OCI-M1 (cell line): Measurements from ENCODE around the gene OBP2A.
"Not testable (repeated sequence)": the region's sequence is repeated elsewhere in the genome, so short reads cannot be mapped to it uniquely, and the experiment has no call there.

Source experiments
- DNase-seq: peaks from one replicate; lab custom pipeline; 2025; lab: John Stamatoyannopoulos, UW

The OBP2A gene, protein sequence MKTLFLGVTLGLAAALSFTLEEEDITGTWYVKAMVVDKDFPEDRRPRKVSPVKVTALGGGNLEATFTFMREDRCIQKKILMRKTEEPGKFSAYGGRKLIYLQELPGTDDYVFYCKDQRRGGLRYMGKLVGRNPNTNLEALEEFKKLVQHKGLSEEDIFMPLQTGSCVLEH

DNA sequence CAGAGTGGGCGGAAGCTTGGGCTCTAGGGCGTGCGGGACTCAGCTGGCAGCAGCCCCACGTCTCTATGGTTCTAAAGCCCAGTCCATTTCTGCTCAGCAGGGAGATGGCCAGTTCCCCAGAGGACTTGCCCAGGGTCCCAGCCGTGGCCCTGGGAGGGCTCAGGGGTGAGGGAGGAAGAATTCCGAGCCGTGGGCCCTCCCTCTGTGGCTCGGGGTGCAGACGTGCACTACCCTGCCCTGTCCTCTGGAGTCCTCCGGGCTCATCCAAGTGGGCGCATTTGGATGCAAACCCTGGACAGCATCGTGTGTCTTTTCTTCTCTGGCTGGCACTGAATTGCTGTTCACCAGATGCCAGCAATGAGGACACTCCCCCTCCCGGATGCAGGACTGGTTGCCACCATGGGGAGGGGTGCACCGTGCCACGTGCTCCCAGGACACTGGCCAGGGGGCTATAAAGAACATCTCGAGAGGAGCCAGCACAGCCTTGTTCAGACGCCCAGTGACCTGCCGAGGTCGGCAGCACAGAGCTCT, at the start of gene OBP2A:
OBP2A (plus strand) TSS at position 481 of the 531 bp plus-strand sequence. CDS start 55 bp downstream, outside the sequence.
- DNase-seq, result not testable (repeated sequence)

DNA sequence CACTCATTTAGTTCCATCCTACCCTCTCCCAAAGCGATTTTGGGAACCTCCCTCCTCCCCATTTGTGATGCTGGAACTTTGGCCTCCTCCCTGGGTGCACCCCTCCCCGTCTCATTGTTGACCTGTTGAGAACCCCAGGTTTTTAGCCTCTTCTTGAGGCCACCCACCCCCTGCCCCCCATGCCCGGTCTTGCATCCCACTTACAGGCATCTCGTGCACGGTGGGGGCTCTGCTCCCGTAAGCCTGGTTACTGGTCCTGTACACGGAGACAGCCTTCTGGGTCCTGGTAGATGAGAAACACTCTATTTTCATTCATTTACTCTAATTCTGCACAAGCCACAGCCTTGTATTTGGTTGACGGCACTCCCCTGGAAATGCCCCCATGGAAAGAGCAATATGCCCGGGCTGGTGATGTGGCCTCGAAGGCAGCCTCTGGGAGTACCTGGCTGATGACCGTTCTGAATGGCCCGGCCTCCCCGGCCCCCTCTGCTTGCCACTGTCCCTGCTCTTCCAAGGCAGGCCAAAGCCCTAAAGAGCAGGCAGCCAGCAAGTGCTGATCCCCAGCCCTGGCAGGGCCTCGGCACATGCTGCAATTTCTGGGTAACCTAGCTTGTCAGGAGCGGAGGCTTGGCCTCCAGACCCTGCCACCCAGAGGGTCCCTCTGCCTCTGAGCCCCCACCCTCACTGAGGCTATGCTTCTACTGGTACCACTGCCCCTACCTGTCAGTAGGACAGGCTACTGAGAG, 47.4 kb upstream of the OBP2A start:
- no peak for DNase-seq

DNA sequence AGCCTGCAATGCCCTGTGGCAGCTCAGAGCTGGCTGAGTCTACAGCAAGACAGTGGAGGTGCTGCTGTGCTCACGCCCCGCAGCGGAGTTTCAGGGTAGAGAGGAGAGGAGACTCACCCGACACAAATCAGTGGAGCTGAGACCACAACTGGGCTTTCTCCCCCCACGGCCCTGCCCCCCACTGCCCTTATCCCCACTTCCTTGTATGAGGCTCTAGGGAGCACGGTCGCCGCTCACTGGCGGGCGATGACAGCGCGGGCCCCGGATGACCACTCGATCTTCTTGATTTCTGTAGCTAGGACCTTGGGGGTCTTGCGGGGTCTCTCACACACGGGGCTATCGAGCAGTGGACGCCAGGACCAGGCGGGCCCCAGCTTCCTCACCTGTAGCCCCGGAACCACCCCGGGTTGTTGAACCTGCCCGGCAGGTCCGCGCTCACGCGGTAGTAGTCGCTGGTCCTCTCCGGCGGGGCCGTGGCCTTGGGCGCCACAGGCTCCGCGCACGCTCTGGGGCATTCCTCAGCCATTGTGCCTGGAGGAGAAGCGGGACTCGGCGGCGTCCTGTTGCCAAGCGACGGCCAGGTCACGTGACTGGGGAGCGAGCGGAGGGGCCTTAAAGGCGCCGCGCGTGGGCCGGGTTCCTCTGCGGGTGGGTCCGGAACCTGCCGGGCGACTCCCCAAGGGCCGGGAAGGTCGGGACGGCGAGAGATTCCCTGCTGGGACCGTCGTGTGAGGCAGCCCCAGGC, 46.4 kb upstream of the OBP2A start:
- peak; percentile 91 for DNase-seq

DNA sequence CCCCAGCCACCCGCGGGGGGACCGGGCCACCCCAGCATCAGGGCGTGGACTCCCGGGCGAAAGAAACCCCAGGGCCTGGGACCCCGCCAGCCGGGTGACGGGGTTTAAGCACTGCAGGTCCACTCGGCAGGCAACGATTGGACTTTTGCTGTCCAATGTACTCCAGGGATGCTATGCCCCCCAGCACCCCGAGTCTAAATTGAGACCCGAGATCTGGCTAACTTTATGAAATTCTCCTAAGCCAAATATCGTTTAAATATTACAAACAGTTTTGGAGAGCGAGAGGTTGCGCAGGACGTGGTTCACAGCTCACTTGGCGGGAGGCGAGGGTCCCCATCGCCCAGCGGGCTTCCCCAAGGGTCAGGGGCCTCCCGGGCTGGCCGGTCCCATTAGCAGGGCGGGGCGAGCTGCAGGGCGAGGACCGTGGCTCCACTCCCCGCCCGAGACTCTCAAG, 45.8 kb upstream of the OBP2A start:
- peak; percentile 67 for DNase-seq

DNA sequence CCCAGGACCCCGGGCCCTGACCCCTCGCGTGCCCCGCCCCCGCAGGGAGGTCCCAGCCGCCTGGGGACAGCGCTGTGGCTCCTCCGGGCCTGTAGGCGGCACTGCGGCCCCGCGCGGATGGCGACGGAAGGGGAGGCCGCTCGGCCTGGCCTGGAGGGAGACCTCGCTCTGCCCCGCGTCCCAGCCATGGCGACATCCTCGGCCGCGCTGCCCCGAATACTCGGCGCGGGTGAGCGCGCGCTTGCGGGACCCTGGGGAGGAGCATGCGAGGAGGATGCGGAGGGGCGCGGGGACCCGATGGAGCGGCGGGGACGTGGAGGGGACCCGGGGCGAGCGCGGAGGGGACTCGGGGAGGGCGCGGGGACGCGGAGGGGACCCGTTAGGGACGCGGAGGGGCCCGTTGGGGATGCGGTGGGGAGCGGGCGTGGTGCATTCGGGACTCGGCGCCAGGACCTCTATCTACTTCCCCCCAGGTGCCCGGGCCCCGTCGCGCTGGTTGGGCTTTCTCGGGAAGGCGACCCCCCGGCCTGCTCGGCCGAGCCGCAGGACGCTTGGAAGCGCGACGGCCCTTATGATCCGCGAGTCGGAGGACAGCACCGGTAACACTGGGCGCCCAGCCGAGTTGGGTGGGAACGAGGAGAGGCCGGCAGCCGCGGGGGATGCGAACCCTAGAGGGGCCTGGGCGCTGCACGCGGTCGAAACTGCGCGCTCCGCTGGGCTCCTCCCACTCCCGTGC, 45.2 kb upstream of the OBP2A start, which contains the start of gene MRPS2:
MRPS2 (plus strand) TSS at position 158 of the 736 bp plus-strand sequence; CDS start at position 187, 29 bp downstream.
- DNase-seq, result peak; percentile 92

DNA sequence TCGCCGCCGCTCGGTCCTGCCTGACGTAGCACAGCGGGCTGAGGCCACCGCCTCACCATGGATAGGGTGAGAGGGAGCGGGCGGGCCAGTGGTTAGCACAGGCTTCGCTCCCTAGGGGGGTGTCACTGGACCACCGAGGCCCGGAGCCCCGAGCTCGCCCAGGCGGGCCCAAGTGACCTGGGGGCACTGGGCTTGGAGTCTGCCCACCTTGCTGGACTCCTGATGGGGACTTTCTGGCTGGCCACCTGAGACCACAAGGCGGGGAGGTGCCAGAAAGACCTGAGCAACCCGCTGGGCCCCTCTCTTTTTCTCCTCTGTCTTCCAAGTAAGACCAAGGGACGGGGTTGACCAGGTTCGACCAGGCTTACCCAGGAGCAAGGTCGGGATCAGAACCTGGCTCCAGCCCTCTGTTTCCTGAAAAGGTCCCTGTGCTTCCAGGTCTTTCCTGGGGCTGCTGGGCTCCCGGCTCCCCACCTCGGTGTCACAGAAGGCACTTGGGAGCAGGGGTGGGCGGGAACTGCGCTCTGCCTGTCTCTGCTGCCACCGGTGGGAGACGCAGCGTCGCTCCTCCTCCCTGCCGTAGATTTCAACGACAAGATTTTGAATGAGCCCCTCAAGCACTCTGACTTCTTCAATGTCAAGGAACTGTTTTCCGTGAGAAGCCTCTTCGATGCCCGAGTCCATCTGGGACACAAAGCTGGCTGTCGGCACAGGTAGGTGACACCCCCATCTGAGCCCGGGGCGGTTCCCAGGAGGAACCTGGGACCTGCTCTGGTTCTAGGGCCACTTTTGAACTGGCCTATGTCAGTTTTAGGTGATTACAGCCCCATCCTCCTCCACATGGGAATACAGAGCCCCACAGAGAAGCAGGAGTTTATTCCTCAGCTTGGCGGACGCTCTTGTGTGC, 44.4 kb upstream of the OBP2A start:
- no peak for DNase-seq

DNA sequence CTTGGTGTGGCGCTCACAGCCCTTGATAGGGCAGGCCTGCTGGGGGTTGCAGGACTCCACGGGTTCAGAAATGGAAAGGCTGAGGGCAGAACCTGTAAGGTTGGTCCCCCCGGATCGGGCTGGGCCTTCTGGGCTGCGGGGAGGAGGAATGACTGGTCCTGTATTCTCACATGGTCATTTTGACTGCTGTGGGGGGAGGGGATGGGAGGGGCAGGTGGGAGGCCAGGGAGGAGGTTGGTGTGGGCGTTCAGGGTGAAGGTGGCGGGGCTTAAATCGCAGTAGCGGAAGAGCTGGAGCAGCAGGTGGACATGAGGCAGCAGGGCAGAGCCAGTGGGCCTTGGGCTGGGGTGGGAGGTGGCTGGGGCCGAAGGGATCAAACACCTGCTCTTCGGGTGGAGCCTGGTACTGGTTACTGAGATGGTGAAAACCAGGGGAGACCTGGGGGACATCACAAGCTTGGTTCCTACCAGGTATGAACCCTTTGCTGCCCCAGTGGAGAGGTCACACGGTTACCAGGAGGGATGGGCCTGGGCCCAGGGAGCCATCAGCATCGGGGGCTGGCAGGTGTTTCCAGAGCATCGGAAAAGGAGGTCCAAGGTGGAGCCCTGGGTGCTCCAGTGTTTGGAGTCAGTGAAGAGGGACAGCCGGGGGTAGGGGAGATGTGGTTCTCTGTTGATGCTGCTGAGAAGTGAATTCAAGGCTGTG, 43.6 kb upstream of the OBP2A start:
- no peak for DNase-seq

DNA sequence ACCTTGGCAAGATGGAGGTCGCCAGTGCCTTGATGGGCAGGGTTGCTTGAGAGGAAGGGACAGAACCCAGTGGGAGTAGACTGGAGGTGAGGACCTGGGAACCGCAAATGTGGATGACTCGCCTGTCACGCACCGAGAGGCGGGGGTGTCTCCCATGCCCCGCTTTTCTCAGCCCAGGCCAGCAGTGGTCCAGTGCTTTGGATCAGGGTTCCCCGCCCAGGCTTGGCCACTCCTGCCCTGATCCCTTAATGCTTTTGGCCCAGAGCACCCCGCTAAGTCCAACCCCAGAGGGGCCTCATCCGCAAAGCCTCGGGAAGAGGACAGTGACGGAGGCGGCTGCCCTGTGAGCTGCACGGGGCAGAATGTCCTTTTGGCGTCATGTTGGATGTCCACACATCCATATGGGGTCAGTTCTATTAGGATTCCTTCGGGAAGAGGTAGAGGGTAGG, 43.0 kb upstream of the OBP2A start:
- no peak for DNase-seq

DNA sequence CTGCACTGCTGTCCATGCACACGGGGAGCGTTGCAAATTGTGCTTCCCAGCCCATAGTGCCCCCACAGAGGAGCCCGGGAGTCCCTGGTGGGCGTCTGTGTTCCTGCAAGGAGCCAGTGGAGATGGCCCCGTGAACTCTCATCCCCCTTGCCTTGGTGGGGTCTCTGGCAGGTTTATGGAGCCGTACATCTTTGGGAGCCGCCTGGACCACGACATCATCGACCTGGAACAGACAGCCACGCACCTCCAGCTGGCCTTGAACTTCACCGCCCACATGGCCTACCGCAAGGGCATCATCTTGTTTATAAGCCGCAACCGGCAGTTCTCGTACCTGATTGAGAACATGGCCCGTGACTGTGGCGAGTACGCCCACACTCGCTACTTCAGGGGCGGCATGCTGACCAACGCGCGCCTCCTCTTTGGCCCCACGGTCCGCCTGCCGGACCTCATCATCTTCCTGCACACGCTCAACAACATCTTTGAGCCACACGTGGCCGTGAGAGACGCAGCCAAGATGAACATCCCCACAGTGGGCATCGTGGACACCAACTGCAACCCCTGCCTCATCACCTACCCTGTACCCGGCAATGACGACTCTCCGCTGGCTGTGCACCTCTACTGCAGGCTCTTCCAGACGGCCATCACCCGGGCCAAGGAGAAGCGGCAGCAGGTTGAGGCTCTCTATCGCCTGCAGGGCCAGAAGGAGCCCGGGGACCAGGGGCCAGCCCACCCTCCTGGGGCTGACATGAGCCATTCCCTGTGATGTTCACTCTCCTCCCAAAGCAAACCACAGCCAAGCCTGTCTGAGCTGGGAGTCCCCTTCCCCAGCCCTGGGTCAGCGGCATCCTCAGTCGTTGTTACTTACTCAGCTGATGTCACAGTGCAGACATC, 42.3 kb upstream of the OBP2A start:
- no peak for DNase-seq

DNA sequence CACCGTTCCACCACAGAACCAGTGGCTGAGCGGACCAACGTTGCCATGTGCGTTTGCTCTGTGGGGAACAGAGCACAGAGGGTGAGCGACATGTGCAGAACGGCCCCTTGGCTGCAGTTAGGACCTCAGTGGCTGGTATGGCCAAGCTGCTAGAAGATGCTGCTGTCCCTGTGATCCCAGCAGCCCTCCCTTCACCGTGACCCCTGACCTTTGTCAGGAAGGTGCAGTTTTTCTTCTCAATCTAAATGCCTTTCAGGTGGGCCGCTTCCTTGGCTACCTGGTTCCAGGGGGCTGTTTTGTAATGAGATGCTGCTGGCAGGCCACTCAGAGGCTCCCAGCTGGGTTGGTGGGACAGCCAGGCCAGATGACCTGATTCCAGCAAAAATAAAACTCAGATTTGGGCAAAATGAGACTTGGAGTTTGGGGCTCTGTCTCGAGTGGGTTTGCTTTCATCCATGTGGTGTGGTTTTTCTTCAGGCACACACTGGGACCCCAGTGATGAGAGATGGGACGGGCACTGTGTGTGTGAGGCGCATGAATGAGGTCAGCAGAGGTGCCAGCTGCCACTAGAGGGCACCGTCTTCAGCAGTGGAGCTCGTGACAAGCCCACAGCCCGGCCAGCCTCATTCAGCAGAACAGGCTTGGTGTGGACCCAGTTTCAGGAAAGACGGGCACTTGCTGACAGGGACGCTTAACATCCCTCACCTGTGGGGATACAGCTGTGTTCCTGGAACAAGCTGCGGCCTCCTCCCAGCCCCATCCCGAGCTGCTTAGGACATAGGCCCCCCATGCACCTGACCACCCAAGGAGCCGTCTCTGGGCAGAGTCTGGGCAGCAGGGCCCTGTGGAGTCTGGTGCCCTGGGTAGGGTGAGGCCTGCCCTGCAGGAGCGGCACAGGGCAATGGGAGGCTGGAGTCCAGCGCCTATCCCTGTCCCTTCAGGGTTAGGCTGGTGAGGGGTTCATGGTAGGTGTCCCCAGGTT, 41.4 kb upstream of the OBP2A start:
- peak; percentile 65 for DNase-seq

DNA sequence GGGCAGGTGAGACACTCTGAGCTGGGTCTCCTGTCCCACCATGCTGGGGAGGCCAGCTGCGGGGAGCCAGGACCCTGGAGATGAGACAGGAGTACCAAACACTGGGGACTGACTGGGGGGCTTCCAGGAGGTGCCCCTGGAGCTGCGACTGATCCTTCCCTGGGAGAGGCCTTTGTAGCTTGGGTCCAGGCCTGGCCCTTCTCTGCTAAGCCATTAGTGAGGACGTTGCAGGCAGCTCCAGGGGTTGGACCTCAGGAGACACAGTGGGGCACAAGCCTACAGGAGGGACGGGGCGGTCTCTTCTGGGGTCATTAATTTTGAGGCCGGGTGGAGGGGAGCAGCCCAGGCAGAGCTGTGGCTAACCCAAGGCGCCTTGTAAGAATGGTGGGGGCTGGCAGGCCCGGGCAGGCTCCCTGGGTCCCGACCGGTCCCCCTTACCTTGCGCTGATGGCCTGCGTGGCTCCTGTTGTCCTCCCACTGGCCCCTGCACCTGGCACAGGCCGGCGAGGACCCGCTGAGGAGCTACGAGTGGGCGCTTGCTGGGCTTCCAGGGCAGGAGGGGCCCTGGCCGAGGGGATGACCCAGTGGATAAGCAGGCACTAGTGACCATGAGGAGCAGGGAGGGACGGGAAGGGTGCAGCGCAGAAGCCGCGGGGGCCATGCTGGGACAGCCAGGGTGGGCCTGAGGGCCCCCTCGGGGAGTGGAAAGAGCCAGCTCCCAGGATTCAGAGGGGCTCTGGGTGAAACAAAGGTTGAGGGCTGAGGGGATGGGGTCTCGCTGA, 40.3 kb upstream of the OBP2A start:
- DNase-seq, result no peak

DNA sequence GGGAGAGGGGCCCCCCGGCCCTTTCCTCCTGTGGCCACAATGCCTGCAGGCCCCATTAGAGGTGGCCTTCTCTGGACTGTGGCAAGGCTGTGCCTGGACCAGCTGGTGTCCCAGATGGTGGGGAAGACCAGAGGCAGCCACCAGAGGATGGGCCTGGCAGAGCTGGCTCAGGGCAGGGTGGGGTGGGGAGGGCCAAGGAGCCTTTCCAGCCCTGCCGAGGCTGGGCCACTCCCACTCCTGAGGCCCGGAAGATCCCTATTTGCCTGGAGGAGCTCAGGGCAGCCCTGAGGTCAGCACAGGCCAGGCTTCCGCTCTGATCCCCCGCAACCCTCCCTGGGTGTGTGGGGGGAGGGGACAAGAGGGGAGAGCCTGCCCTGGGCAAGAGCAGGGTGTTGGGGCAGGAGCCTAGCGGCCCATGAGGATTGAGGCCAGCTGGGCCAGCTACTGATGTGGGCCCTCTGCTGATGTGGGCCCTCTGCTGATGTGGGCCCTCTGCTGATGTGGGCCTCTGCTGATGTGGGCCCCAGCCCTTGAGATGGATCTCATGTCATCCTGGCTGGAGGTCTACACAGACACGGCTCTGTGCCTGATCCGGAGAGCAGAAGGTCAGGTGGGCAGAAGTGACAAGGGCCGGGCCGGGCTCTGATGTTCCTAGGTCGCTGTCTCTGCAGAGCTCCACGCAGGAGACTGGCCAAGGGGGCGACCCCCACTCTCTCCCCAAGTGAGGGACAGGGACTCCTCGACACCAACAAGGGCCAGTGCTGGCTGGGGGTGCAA, 39.4 kb upstream of the OBP2A start:
- DNase-seq, result no peak

DNA sequence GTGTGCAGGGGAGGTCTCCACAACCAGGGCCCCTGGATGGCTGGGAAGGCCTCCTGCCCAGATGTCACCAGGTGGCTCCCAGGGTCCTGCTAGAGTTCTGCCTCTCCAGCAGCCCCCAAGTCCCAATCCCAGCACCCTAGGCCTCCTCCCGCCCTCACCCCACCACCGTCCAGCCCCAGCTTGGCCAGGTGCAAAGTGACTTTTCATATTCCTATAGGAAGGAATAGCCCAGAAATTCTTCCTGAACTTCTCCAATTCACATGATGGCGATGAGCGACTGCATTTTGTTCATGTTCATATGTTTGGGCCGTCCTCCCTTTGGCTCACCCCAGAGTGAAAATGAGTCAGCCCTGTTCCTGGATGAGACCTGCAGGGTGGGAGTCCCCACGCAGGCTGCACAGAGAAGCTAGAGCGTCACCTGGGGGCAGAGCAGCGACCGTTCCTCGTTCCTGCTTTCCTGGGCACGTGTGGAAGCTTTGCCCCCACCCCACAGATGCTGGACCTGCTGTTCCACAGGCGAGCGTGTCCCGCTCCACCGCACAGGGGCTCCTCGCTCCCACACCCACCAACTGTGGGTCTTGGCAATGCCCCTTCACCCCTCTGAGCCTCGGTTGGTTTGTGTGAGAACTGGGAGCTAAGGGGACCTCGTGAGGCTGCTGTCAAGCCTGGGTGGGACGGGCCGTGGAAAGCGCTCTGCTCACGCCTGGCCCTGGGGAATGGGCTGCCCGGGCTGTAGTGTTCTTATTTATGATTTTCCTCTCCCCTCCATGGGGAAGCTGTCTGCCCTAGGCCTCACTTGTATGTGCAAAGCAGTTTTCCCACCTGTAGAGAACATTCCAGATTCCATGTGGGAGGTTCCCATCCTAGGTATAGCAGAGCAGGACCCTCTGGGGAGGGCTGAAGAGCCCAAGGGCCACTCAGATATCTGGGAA, 38.6 kb upstream of the OBP2A start:
- DNase-seq, result no peak

DNA sequence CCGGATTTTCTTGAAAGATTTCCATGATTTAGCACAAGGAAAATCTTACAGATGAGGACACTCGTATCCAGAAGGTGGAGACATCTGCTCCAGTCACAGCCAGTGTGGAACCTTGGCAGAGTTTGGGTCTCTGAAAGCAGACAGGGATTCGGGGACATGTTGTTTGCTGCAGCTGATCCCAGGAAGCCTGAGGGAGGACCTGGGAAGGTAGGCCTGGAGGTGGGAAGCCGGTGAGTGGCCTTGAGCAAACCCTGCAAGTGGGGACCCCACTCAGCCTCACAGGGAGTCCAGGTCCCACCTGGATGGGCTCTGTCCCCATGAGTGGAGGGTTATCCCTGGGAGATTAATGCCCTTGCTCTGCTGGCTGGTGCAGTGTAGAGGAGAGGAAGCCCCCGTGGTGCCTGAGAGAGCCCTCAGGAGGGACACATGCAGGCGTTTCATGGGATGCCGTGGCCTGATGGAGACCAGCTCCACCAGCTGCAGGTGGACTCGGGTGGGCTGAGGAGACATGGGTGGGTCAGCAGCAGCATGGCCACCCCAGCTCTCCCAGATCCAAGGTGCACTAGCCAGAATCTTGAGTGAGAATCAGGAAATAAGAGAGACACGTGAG, 37.6 kb upstream of the OBP2A start:
- no peak for DNase-seq

DNA sequence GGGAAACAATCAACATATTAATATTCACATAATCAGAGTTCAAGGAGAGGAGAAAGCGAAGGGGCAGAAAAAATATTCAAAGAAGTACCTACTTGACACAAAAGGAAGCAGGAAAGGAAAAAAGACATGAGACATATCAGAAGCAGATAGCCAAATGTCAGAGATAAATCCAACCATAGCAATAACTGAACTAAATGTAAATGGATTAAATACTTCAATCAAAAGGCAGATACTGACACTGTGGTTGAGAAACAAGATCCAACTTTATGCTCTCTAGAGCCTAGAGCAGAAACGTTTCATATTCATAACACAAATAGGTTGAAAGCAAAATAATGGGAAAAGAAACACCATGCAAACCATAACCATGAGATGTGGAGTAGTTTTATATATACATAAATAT, 36.5 kb upstream of the OBP2A start:
- no peak for DNase-seq
